ENCODE data around the gene HSPA8.

Gene HSPA8

GRCh38 chr11:123035831-123036230 lies 26.1 kb downstream of the HSPA8 start:
- no peak for TF ChIP-seq CTCF (IDR thresholded peaks at IDR 0.05)
- no peak overlapping the region for H3K4me3 ChIP-seq (ENCODE audit: low read depth in 1 of 2, low read length in 1 of 2)
- H3K36me3 ChIP-seq, result no peaks in the 10 kb centered on the region
- peak overlapping the region; percentile 48 for H3K27ac ChIP-seq
- no peaks in the 10 kb centered on the region for H3K9me3 ChIP-seq
- no peaks in the 10 kb centered on the region for H3K27me3 ChIP-seq
- peaks cover 4 to 32% of the 10 kb centered on the region in 2 experiments for H3K4me1 ChIP-seq (ENCODE audit: control insufficient read depth in 1 of 2, insufficient read depth in 1 of 2, low read depth in 1 of 2, low read length in 1 of 2)

- H3K36me3 ChIP-seq, result no peaks in the 10 kb centered on the region
- no peaks in the 10 kb centered on the region for H3K27me3 ChIP-seq
- no peak for TF ChIP-seq CTCF (IDR thresholded peaks at IDR 0.05)
- no peak overlapping the region for H3K4me3 ChIP-seq (ENCODE audit: low read depth in 1 of 2, low read length in 1 of 2)
- peak overlapping the region; percentile 48 for H3K27ac ChIP-seq
- H3K4me1 ChIP-seq (ENCODE audit: control insufficient read depth in 1 of 2, insufficient read depth in 1 of 2, low read depth in 1 of 2, low read length in 1 of 2), result peaks cover 4 to 32% of the 10 kb centered on the region in 2 experiments
- no peaks in the 10 kb centered on the region for H3K9me3 ChIP-seq
Observed at GRCh38 chr11:123034597-123034996, 27.3 kb downstream of the HSPA8 start.

- TF ChIP-seq CTCF (IDR thresholded peaks at IDR 0.05), result no peak
Observed at GRCh38 chr11:123033895-123034294, 28.0 kb downstream of the HSPA8 start.

GRCh38 chr11:123030517-123030916 lies 31.4 kb downstream of the HSPA8 start:
- Histone ChIP-seq H3K36me3 (no peaks in the 10 kb centered on the region), H3K27me3 (no peaks in the 10 kb centered on the region), H3K27ac (no peak overlapping the region), H3K9me3 (no peaks in the 10 kb centered on the region), H3K4me3 (ENCODE audit: low read depth in 1 of 2, low read length in 1 of 2) (no peak overlapping the region), H3K4me1 (ENCODE audit: control insufficient read depth in 1 of 2, insufficient read depth in 1 of 2, low read depth in 1 of 2, low read length in 1 of 2) (peaks cover 4 to 41% of the 10 kb centered on the region in 2 experiments)
- TF ChIP-seq CTCF (IDR thresholded peaks at IDR 0.05), result no peak

More at GRCh38 chr11:123033895-123034294, 28.0 kb downstream of the HSPA8 start:
- Histone ChIP-seq H3K4me3 (ENCODE audit: low read depth in 1 of 2, low read length in 1 of 2) (no peak overlapping the region), H3K27me3 (no peaks in the 10 kb centered on the region), H3K27ac (no peak overlapping the region), H3K4me1 (ENCODE audit: control insufficient read depth in 1 of 2, insufficient read depth in 1 of 2, low read depth in 1 of 2, low read length in 1 of 2) (peaks cover 4 to 32% of the 10 kb centered on the region in 2 experiments), H3K36me3 (no peaks in the 10 kb centered on the region), H3K9me3 (no peaks in the 10 kb centered on the region)

- peaks cover 0 to 17% of the 10 kb centered on the region in 2 experiments for H3K4me1 ChIP-seq (ENCODE audit: control insufficient read depth in 1 of 2, insufficient read depth in 1 of 2, low read depth in 1 of 2, low read length in 1 of 2)
- no peaks in the 10 kb centered on the region for H3K9me3 ChIP-seq
- H3K27me3 ChIP-seq, result peaks cover 4% of the 10 kb centered on the region
- no peaks in the 10 kb centered on the region for H3K36me3 ChIP-seq
- no peak overlapping the region for H3K4me3 ChIP-seq (ENCODE audit: low read depth in 1 of 2, low read length in 1 of 2)
- TF ChIP-seq CTCF (IDR thresholded peaks at IDR 0.05), result no peak
- no peak overlapping the region for H3K27ac ChIP-seq
Observed at GRCh38 chr11:123020968-123021367, 41.0 kb downstream of the HSPA8 start.

GRCh38 chr11:123018702-123019101 lies 43.2 kb downstream of the HSPA8 start:
- Histone ChIP-seq H3K4me1 (ENCODE audit: control insufficient read depth in 1 of 2, insufficient read depth in 1 of 2, low read depth in 1 of 2, low read length in 1 of 2) (peaks cover 0 to 8% of the 10 kb centered on the region in 2 experiments), H3K9me3 (no peaks in the 10 kb centered on the region), H3K27ac (no peak overlapping the region), H3K36me3 (no peaks in the 10 kb centered on the region), H3K4me3 (ENCODE audit: low read depth in 1 of 2, low read length in 1 of 2) (no peak overlapping the region), H3K27me3 (peaks cover 22% of the 10 kb centered on the region)
- no peak for TF ChIP-seq CTCF (IDR thresholded peaks at IDR 0.05)
